ENCODE data around the gene HSPA5. TPM values are rescaled to one million over a fixed set of nuclear protein-coding genes. Genes with fewer than 3 reads are reported as not detected.

Gene HSPA5
- total and polyA plus RNA-seq, 5 donors from 2014 or later: 132 to 167 (median 150) TPM

DNA sequence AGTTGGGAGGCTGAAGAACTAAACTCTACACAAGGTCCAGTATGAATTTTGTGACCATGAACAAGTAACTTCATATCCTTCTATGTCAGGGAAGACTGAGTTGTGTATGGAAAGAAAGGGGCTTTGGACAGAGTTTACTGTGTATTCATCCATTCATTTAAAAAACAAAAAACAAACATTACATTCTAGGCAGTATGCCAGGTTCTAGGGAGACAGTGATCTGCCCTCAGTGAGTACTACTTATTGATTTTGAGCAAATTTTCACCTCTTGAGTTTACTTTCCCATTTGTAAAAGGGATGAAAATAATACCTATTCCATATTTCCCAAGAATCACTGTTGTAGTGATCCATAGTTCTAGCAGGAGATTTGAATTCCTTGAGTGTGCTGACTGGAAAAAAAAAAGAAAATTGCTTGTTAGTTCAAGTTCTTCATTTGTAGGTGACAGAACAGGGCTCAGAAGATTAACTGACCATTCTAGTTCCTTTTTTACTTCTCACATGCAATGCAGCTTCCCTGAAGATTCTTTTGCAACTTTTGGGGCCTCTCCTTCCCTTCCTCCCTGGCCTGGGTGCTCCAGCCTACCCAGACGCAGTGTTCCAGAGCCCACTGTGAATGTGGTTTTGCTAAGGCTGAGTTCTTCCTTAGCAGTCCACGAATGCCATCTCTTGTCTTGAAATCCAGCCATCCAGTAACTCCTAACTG is 17.8 kb upstream of the HSPA5 start:
- H3K9me3 Mint-ChIP-seq: no peaks in the 10 kb centered on the region
- no peaks in the 10 kb centered on the region for H3K27me3 ChIP-seq (ENCODE audit: control insufficient read depth, insufficient read depth, low read length)
- peaks cover 7% of the 10 kb centered on the region for H3K27me3 Mint-ChIP-seq
- ATAC-seq (ENCODE audit: low read depth in 2 of 2): no peak
- peaks cover 10% of the 10 kb centered on the region for H3K36me3 Mint-ChIP-seq
- no peaks in the 10 kb centered on the region for H3K9me3 ChIP-seq (ENCODE audit: control insufficient read depth in 2 of 2, low read length in 2 of 2)
- peaks cover 21% of the 10 kb centered on the region for H3K4me1 ChIP-seq (ENCODE audit: control insufficient read depth, insufficient read depth, low read length, poor library complexity, severe bottlenecking)
- H3K36me3 ChIP-seq (ENCODE audit: control insufficient read depth, insufficient read depth, low read length): no peaks in the 10 kb centered on the region
- no peak overlapping the region for H3K27ac Mint-ChIP-seq
- H3K4me1 Mint-ChIP-seq: peaks cover 16 to 31% (median 24%) of the 10 kb centered on the region in 4 donors
- H3K4me3 ChIP-seq (ENCODE audit: low read depth, low read length): no peak overlapping the region
- H3K27ac ChIP-seq (ENCODE audit: insufficient read depth, low read length, poor library complexity, severe bottlenecking): no peak overlapping the region
- H3K4me3 Mint-ChIP-seq: peak overlapping the region in 3 of 4 donors; percentile 15 to 83 (median 56)
- no peak for DNase-seq

DNA sequence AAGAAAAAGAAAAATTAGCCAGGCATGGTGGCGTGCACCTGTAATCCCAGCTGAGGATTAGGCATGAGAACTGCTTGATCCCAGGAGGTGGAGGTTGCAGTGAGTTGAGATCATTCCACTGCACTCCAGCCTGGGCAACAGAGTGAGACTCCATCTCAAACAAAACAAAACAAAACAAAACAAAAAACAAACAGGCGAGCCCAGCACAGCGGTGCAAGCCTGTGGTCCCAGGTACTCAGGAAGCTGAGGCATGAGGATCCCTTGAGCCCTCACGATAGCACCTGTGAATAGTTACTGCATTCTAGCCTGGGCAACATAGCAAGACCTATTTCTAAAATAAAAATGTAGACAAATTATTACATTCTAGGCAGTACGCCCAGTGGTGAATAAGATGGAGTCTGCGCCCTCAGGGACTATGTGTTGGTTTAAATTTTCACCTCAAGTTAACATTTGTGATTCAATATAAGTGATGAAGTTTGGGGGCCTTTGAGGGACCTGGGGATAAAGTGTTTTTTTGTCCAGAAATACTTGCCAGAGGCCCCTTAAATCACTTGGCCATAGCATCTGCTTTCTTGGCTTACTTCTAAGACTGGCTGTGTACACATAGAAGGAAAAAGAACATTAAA is 17.1 kb upstream of the HSPA5 start:
- Mint-ChIP-seq H3K4me1 (peaks cover 11 to 23% (median 19%) of the 10 kb centered on the region in 4 donors), H3K27me3 (peaks cover 7% of the 10 kb centered on the region), H3K36me3 (peaks cover 5% of the 10 kb centered on the region), H3K27ac (no peak overlapping the region), H3K9me3 (no peaks in the 10 kb centered on the region), H3K4me3 (peak overlapping the region in 1 of 4 donors; percentile 56)
- Histone ChIP-seq H3K36me3 (ENCODE audit: control insufficient read depth, insufficient read depth, low read length) (no peaks in the 10 kb centered on the region), H3K9me3 (ENCODE audit: control insufficient read depth in 2 of 2, low read length in 2 of 2) (no peaks in the 10 kb centered on the region), H3K4me3 (ENCODE audit: low read depth, low read length) (no peak overlapping the region), H3K27ac (ENCODE audit: insufficient read depth, low read length, poor library complexity, severe bottlenecking) (no peak overlapping the region), H3K4me1 (ENCODE audit: control insufficient read depth, insufficient read depth, low read length, poor library complexity, severe bottlenecking) (peaks cover 14% of the 10 kb centered on the region), H3K27me3 (ENCODE audit: control insufficient read depth, insufficient read depth, low read length) (no peaks in the 10 kb centered on the region)
- DNase-seq: no peak
- no peak for ATAC-seq (ENCODE audit: low read depth in 2 of 2)

DNA sequence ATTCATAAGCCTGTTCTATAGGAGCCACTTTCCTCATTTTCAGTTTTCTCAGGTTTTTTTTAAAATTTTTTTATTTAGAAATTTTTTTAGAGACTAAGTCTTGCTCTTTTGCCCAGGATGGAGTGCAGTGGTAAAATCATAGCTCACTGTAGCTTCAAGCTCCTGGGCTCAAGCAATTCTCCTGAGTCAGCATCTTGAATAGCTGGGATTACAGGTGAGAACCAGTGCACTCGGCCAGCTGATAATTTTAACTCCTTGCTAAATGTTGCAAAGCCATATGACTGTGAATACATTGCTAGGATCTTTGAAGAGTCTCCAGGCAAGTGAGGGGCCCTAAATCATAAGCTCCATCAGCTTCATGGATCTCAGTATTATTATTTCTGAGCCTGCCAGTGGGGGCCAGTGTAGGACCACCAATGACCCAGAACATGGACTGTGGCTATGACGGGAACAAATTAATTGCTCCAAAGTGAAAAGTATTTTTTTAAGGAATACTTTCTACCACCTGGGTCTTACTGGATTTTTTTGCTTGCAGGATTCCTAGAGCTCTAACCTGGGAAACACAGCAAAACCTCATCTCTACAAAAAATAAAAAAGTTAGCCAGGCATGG is 14.7 kb upstream of the HSPA5 start:
- H3K4me3 ChIP-seq (ENCODE audit: low read depth, low read length): no peak overlapping the region
- Mint-ChIP-seq H3K36me3 (no peaks in the 10 kb centered on the region), H3K27ac (no peak overlapping the region), H3K4me3 (no peak overlapping the region), H3K27me3 (peaks cover 7% of the 10 kb centered on the region), H3K9me3 (no peaks in the 10 kb centered on the region), H3K4me1 (peaks cover 1 to 7% (median 3%) of the 10 kb centered on the region in 4 donors)
- H3K9me3 ChIP-seq (ENCODE audit: control insufficient read depth in 2 of 2, low read length in 2 of 2): no peaks in the 10 kb centered on the region
- H3K4me1 ChIP-seq (ENCODE audit: control insufficient read depth, insufficient read depth, low read length, poor library complexity, severe bottlenecking): no peaks in the 10 kb centered on the region
- no peaks in the 10 kb centered on the region for H3K27me3 ChIP-seq (ENCODE audit: control insufficient read depth, insufficient read depth, low read length)
- H3K27ac ChIP-seq (ENCODE audit: insufficient read depth, low read length, poor library complexity, severe bottlenecking): no peak overlapping the region
- ATAC-seq (ENCODE audit: low read depth in 2 of 2) (no peak), DNase-seq (no peak)
- H3K36me3 ChIP-seq (ENCODE audit: control insufficient read depth, insufficient read depth, low read length): no peaks in the 10 kb centered on the region

DNA sequence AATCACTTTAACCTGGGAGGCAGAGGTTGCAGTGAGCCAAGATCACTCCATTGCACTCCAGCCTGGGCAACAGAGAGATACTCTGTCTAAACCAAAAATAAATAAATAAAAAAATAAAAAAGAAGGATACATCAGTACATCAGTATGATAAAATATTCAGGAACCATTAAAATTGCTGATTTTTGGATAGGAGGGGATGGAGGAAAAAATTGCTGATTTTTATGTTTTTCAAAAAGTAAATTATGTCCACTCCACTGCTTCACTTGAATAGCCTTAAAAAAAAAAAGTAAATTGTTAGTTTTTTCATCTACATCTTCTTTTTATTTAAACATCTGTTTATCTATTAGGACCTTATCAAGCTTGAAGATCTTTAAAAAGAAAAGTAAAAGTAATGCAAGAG is 13.1 kb upstream of the HSPA5 start:
- Histone ChIP-seq H3K4me3 (ENCODE audit: low read depth, low read length) (no peak overlapping the region), H3K9me3 (ENCODE audit: control insufficient read depth in 2 of 2, low read length in 2 of 2) (no peaks in the 10 kb centered on the region), H3K36me3 (ENCODE audit: control insufficient read depth, insufficient read depth, low read length) (no peaks in the 10 kb centered on the region), H3K27me3 (ENCODE audit: control insufficient read depth, insufficient read depth, low read length) (no peaks in the 10 kb centered on the region), H3K27ac (ENCODE audit: insufficient read depth, low read length, poor library complexity, severe bottlenecking) (no peak overlapping the region), H3K4me1 (ENCODE audit: control insufficient read depth, insufficient read depth, low read length, poor library complexity, severe bottlenecking) (no peaks in the 10 kb centered on the region)
- no peaks in the 10 kb centered on the region for H3K4me1 Mint-ChIP-seq
- no peak for ATAC-seq (ENCODE audit: low read depth in 2 of 2)
- no peak overlapping the region for H3K27ac Mint-ChIP-seq
- no peaks in the 10 kb centered on the region for H3K36me3 Mint-ChIP-seq
- H3K4me3 Mint-ChIP-seq: peak overlapping the region in 1 of 4 donors; percentile 21
- H3K27me3 Mint-ChIP-seq: peaks cover 6% of the 10 kb centered on the region
- DNase-seq: no peak
- H3K9me3 Mint-ChIP-seq: no peaks in the 10 kb centered on the region

DNA sequence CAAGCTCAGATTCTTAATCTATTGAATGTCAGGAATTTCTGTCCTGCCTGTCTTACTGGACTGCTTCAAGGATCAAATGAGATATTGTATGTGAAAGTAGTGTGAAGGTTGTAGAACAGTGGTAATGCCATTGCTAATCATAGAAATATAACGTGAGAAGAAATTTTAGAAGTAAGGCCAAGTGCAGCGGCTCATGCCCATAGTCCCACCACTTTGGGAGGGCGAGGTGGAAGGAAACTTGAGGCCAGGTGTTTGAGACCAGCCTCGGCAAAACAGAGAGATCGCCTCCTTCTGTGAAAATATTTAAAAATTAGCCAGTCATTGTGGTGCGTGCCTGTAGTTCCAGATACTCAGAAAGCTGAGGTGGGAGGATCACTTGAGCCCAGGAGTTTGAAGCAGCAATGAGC is 5.1 kb upstream of the HSPA5 start:
- H3K27me3 Mint-ChIP-seq: peaks cover 4% of the 10 kb centered on the region
- H3K4me3 ChIP-seq (ENCODE audit: low read depth, low read length): no peak overlapping the region
- H3K36me3 ChIP-seq (ENCODE audit: control insufficient read depth, insufficient read depth, low read length): no peaks in the 10 kb centered on the region
- H3K27ac Mint-ChIP-seq: no peak overlapping the region
- H3K27ac ChIP-seq (ENCODE audit: insufficient read depth, low read length, poor library complexity, severe bottlenecking): no peak overlapping the region
- peaks cover 8% of the 10 kb centered on the region for H3K4me1 ChIP-seq (ENCODE audit: control insufficient read depth, insufficient read depth, low read length, poor library complexity, severe bottlenecking)
- no peaks in the 10 kb centered on the region for H3K27me3 ChIP-seq (ENCODE audit: control insufficient read depth, insufficient read depth, low read length)
- H3K36me3 Mint-ChIP-seq: peaks cover 9% of the 10 kb centered on the region
- DNase-seq (no peak), ATAC-seq (ENCODE audit: low read depth in 2 of 2) (no peak)
- no peaks in the 10 kb centered on the region for H3K9me3 Mint-ChIP-seq
- H3K4me3 Mint-ChIP-seq: peak overlapping the region in 1 of 4 donors; percentile 7
- no peaks in the 10 kb centered on the region for H3K9me3 ChIP-seq (ENCODE audit: control insufficient read depth in 2 of 2, low read length in 2 of 2)
- peaks cover 1 to 12% (median 7%) of the 10 kb centered on the region in 4 donors for H3K4me1 Mint-ChIP-seq

DNA sequence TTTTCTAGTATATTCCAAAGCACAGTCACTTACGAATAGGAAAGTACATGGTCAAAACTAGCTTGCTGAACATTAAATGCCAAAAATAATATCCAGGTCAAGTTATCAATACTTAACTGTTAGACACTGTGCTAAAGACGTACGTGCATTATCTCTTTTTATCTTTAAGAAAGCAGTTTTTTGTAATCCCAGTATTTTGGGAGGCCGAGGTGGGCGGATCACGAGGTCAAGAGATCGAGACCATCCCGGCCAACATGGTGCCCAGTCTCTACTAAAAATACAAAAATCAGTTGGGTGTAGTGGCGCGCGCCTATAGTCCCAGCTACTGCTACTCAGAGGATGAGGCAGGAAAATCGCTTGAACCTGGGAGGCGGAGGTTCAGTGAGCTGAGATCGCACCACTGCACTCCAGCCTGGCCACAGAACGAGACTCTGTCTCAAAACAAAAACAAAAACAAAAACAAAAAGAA is 2.7 kb upstream of the HSPA5 start:
- Histone ChIP-seq H3K27me3 (ENCODE audit: control insufficient read depth, insufficient read depth, low read length) (no peaks in the 10 kb centered on the region), H3K36me3 (ENCODE audit: control insufficient read depth, insufficient read depth, low read length) (peaks cover 7% of the 10 kb centered on the region), H3K4me3 (ENCODE audit: low read depth, low read length) (no peak overlapping the region), H3K9me3 (ENCODE audit: control insufficient read depth in 2 of 2, low read length in 2 of 2) (no peaks in the 10 kb centered on the region), H3K4me1 (ENCODE audit: control insufficient read depth, insufficient read depth, low read length, poor library complexity, severe bottlenecking) (peaks cover 23% of the 10 kb centered on the region), H3K27ac (ENCODE audit: insufficient read depth, low read length, poor library complexity, severe bottlenecking) (no peak overlapping the region)
- ATAC-seq (ENCODE audit: low read depth in 2 of 2) (no peak), DNase-seq (no peak)
- H3K9me3 Mint-ChIP-seq: no peaks in the 10 kb centered on the region
- peaks cover 6% of the 10 kb centered on the region for H3K27me3 Mint-ChIP-seq
- H3K27ac Mint-ChIP-seq: no peak overlapping the region
- H3K4me3 Mint-ChIP-seq: peak overlapping the region in 3 of 4 donors; percentile 48 to 76 (median 61)
- H3K4me1 Mint-ChIP-seq: peaks cover 7 to 30% (median 18%) of the 10 kb centered on the region in 4 donors
- H3K36me3 Mint-ChIP-seq: peaks cover 17% of the 10 kb centered on the region

DNA sequence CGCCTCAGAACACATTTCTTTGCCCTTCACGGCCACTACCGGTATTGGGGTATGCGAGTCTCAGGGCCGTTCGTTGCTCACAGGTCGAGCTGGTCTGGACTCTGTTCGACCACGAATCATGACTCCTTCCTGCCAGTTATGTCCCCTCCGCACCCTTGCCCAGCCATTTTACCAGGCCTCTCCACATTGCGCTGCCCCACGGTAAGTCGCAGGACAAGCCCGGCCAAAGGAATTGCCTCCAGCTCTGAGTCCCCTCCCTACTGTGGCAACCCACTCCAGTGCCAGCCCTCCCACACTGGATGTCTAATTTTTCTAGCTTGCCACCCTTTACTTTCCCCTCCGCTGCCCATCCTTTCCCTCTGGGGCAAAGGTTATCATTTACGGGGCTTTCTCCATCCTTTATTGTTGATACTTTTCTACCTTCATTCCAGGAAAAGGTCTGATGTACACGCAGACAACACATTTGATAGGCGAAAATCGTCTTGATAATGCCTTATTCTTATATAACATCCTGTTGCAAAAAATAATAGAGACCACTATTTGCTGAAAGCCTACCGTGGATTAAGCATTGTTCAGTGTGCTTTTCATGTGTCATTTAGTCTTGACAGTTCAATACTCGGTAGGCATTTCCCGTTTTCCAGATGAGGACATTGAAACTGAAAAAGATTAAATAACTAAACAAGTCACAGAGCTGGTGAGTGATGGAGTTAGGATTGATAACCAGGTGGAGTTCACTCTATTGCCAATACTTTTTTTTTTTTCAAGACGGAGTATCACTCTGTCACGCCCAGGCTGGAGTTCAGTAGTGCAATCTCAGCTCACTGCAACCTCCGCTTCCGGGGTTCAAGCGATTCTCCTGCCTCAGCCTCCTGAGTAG is 958 bp upstream of the HSPA5 start:
- Histone ChIP-seq H3K27me3 (ENCODE audit: control insufficient read depth, insufficient read depth, low read length) (no peaks in the 10 kb centered on the region), H3K4me3 (ENCODE audit: low read depth, low read length) (peak overlapping the region; percentile 94), H3K27ac (ENCODE audit: insufficient read depth, low read length, poor library complexity, severe bottlenecking) (peak overlapping the region; percentile 94), H3K36me3 (ENCODE audit: control insufficient read depth, insufficient read depth, low read length) (peaks cover 24% of the 10 kb centered on the region), H3K9me3 (ENCODE audit: control insufficient read depth in 2 of 2, low read length in 2 of 2) (no peaks in the 10 kb centered on the region), H3K4me1 (ENCODE audit: control insufficient read depth, insufficient read depth, low read length, poor library complexity, severe bottlenecking) (peaks cover 40% of the 10 kb centered on the region)
- ATAC-seq (ENCODE audit: low read depth in 2 of 2) (no peak), DNase-seq (no peak)
- H3K9me3 Mint-ChIP-seq: no peaks in the 10 kb centered on the region
- H3K27me3 Mint-ChIP-seq: peaks cover 6% of the 10 kb centered on the region
- peaks cover 28% of the 10 kb centered on the region for H3K36me3 Mint-ChIP-seq
- peak overlapping the region; percentile 93 to 99 (median 96) for H3K4me3 Mint-ChIP-seq
- H3K4me1 Mint-ChIP-seq: peaks cover 15 to 48% (median 33%) of the 10 kb centered on the region in 4 donors
- peak overlapping the region; percentile 97 to 100 (median 99) for H3K27ac Mint-ChIP-seq
